Measurements from ENCODE around the gene CLDN18.

DNA sequence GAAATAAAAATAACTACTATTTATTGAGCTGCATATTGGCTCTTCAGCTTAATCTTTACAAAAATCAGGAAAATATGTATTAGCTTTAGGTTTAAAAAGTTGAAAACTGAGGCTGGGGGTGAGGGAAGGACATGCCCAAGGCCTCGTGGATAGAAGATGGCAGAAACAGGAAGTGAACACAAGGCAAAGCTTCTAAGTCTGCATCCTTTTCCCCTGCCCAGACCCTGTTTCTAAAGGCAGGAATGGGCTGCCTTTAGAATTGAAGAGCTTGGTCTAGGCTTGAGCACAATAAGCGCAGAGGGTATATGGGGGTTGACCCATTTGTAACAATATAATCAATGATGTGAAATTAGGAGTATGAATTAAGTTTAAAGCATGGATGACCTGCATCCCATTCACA, 6.1 kb downstream of the CLDN18 start:
- TF ChIP-seq POLR2AphosphoS5 (IDR thresholded peaks at IDR 0.05; ENCODE audit: low read depth, low read length) (no peak), POLR2A (IDR thresholded peaks at IDR 0.05; ENCODE audit: low read depth, low read length) (no peak), TAF1 (IDR thresholded peaks at IDR 0.05; ENCODE audit: low read depth, low read length) (no peak)

Measured in GM12891 (cell line).